T-helper 2 cell treated with Interferon-gamma antibody and Interleukin-4, amounts not matched to agents 100 ng/mL and 5 ng/mL, for 36 hours (primary cell): ENCODE measurements around the gene NOG. TPM values are rescaled to one million over a fixed set of nuclear protein-coding genes. Genes with fewer than 3 reads are reported as not detected.

ENCODE experiments used
- intact Hi-C: fragments of 100-400 bp; cut with micrococcal nuclease; formaldehyde crosslinking; loops from one replicate; pipeline ENCODE4 v1.15.1; 2023
- total RNA-seq: library from RNA; stranded (reverse); gene quantifications from 2 replicates; pipeline ENCODE4 v1.2.3, GENCODE V29; 2022

NOG gene
- not detected in 2 replicates for total RNA-seq

DNA sequence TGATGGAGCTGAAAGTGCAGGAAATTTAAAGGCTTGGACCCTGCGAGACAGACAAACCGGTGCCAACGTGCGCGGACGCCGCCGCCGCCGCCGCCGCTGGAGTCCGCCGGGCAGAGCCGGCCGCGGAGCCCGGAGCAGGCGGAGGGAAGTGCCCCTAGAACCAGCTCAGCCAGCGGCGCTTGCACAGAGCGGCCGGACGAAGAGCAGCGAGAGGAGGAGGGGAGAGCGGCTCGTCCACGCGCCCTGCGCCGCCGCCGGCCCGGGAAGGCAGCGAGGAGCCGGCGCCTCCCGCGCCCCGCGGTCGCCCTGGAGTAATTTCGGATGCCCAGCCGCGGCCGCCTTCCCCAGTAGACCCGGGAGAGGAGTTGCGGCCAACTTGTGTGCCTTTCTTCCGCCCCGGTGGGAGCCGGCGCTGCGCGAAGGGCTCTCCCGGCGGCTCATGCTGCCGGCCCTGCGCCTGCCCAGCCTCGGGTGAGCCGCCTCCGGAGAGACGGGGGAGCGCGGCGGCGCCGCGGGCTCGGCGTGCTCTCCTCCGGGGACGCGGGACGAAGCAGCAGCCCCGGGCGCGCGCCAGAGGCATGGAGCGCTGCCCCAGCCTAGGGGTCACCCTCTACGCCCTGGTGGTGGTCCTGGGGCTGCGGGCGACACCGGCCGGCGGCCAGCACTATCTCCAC, at the start of gene NOG:
NOG (plus strand) TSS at position 54 of the 674 bp plus-strand sequence; CDS start at position 579, 525 bp downstream.
- intact Hi-C loops: loop anchor here (2.0 kb wide), 2 partner anchors 61 to 85 kb away; no protein-coding TSS in a partner anchor

DNA sequence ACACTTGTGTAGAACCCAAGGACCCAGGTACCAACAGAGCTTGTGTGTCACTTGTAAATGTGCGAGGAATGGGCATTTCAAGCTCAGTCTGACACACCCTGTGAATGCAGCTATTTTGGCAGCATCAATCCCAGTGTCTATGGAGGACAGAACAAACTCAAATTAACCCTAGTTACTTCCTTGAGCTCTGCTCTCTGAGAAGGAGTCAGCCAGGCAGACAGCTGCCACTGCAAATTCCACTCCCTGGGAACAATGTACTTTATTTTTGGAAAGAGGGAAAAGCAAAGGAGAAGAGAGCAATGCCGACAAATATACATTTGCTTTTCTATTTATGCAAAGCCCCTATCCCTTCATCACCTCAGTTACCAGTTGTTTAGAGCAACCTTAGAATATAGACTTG, 48.4 kb upstream of the NOG start:
- intact Hi-C loops: no loop called here

DNA sequence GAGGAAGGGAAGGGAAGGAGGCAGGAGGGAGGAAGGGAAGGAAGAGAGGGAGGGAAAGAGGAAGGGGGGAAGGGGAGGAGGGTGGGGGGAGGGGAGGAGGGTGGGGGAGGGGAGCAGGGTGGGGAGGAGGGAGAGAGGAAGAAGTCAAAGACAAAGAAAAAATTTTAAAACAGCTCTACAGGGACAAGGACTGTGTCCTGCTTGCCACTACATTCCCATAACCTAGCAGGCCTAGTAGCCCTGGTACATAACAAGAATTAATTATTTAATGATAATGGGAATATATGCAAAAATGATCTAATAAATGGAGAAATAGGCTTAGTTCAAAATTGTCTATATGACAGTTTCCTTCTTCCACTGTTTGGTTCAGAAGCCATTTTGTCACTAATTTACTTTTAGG, 47.6 kb upstream of the NOG start:
- intact Hi-C loops: no loop called here

DNA sequence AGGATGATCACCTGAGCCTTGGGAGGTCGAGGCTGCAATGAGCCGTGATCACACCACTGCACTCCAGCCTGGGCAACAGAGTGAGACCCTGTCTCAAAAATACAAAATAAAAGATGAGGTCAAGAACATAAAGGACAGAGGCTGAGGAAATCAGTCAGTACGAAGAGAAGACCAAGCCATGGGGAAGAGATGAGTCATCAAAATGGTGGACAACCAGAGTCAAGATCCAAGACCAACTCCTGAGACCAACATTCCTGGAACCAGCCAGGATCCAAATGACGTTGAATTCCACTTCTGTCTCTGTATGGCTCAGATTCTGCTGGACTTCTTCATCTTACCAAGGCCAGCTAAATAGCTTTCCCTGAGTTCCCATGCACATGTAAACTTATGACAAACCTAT, 44.8 kb upstream of the NOG start:
- intact Hi-C loops: no loop called here

DNA sequence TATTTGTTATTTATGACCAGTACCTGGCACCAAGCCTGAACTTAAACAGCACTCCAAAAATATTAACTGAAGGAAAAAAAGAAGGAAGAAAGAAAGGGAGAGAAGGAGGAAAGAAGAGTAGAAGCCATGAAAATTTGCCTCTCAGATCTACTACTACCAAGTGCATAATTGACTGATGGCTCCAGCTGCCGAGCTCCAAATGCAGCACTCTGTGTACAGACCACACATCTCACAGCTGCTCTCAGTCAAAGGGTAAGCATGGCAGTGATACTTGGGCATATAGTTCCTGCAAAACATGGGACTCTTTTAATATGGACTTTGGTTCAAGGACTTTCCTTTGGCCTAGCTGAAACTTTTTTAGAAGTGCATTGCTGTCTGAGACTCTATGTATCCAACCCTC, 44.0 kb upstream of the NOG start:
- intact Hi-C loops: no loop called here

DNA sequence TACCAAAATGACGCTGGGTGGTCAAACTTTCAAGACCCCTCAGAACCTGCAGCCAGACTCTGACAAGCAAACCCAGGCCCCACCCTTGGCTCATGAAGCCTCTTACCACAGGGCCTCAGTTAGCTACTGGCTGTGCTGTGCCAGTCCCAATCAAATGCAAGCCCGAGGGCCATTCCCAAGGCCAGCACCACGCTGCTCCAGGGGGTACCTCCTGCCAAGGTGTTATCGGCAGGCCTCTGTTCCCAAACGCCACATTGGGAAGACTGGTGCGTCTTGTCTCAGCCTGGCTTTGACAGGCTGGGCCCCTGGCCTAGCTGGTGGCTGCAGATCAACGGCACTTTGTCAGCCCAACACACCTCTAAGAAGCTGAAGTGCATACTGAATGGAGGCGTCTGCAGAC, 35.8 kb upstream of the NOG start:
- intact Hi-C loops: no loop called here

DNA sequence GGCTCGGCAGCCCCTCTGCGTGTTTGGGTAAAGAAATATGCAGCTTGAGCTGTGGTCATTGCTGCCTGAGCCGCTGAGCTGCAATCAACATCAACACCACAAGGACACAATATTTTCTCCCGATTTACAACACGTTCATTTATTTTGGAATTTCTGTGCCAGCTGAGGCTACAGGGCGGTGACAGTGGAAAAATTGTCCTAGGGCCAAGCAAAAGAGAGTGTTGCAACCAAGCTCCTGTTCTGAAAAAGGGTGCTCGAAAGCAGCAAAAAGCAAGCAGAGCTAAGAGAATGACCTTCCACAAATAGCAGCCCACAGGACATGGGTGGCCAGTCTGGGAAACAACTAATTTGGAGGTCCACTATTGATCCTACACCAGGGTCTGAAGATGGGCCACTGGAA, 35.4 kb upstream of the NOG start:
- intact Hi-C loops: no loop called here

DNA sequence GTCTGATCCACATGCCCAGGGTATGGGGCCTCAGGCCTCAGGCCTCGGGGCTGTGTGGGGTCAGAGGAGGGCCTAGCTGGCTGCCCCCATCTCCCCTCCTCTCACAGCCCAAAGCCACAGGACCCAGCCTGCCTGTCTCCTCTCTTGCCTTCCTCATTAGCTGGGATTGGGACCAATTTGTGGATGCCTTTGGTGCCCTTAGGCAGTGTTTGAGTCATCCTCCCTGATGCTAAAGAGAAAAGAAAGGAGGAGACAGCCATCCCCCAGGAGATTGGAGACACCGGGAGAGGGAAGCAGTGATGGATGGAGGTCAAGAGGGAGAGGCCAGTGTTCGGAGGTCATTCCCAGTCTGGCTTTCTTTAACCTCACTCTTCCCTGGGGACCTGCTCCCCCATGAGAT, 23.3 kb upstream of the NOG start:
- intact Hi-C loops: no loop called here

DNA sequence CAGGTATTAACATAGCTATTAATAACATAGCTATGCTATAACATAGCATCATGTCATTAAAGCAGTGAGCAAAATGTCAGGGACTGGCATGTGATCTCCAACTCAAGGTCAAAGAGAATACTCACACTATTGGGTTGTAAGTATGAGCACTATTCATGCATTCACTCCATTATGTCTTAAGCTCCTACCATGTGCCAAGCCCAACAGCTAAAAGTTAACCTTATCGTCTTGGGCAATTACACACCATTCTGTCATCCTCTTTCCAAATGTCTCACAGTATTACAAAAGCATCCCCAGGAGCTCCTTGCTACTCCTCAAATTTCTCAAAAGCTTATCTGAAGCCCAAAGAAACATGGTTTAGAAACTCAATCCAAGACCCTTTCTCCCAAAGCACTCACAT, 22.0 kb upstream of the NOG start:
- intact Hi-C loops: no loop called here

DNA sequence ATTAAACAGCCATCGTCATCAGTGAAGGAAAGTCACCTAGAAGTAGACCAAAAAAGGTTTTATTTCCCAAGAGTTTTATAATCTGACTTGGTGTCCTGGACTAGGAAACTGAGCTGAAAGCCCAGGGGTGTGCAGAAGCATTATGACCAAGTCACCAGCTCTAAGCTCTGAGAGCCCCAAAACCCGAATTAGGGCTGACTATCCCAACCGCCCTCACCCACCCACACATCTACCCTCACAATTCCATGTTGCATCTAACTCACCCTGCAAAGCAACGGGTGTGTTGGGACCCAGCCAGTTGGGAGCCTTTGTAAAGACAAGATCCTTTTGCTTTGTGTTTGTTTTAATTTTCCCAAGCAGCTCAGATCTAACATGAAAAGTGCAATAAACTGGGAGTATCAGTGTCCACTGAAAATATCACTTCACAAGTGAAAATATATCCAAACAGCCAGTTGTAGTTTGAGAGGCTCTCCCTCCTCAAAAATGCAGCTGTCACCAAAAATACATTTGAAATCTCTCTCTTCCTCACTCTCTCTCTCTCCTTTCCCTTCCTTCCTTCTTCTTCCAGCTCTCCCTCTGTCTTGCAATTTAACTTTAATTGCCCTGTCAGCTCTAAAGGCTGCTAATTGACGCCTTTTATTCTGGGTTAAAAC, 16.2 kb upstream of the NOG start:
- intact Hi-C loops: no loop called here

DNA sequence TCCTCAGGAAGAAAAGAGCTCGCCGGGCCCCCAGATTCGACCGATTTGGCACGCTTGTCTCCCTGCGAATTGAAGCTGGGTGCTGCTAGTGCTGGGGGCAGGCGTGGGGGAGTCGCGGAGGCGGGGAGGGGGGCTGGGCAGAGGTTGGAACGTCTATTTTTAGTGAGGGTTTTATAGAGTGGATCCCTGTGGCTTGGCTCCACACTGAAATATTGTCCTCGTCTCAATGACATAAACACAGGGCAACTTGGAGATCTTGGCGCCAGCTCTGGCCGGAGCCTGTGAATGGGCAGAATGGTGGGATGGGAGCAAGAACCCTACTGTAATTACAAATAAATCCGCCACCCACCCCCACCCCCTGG, 15.7 kb upstream of the NOG start:
- intact Hi-C loops: no loop called here

DNA sequence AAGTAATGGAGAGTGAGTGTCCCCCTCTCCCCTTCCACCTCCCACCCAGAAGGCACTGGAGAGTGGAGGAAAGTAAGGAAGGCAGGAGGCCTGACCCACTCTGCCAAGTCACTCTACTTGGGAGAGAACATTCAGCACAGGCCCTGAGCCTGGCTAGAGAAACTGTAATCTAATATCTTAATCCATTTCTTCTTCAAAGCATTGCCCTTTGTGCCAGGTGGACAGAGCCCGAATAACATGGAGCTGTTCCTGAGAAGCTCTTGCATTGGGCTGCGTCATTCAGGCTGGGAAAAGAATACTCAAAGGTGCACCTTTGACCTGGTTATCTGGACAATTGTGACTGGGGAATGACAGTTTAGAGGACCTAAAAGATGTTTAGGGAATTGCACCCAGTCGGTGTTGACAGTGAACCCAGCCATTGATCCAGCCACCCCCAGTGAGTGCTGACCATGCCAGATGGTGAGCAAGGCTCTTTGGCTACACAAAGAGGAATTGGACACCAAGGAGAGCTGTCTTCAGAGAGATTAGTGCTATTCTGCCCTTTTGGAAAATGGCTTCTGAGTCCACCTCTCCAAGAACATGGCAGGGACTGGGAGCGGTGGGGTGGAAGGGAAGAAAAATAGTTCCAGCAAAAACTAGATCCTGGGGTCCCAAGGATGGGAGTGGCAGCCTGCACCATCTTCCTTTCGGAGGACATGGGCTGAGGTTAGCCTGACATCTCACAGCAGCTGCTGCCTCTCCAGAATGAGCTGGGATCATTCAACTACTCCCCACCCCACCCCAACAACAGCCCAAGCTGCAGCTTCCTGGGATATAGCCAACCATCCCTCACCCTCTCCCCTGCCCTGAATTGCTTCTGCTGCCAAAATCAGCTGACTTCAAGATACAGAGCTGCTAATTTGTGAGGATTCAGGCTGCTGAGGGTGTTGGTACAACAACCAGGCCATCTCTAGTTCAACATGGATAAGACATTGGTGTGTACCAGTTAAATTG, 11.6 kb upstream of the NOG start:
- intact Hi-C loops: no loop called here

DNA sequence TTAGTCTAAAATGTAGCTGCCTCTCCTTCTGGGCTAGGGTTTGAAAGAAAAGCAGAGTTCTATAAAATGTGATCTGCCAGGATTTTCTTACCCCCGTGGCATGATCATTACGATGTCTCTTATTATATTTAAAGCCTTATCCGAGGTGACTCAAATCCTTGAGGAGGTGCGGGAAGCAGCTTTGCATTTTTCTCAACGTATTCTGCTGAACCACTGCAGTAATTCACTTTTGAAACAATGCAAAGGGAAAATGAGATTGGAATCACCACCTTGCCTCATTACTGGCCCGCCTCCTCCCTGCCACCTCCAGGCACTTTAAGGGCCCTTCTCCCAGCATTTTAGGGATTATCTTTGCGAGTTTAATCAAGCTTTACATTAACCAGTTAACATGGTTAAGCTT, 9.7 kb upstream of the NOG start:
- intact Hi-C loops: no loop called here

DNA sequence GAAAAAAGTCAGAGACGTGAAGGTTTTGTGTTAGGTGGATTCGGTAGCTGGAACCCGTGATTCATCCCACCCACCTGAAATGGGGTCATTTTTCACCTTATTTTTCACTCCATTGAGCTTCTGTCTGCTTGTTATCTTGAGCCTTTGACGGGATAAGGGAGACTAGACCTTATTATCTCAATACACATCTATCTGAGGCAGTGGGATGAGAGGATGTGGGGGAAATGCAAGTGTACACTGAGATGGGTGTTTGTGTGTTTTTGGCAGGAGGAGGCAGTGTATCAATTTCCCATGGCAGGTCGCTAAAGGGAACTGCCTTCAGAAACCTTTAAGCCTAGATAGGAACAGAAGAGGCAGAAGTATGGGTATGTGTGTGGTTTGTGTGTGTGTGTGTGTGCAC, 6.2 kb upstream of the NOG start:
- intact Hi-C loops: no loop called here

DNA sequence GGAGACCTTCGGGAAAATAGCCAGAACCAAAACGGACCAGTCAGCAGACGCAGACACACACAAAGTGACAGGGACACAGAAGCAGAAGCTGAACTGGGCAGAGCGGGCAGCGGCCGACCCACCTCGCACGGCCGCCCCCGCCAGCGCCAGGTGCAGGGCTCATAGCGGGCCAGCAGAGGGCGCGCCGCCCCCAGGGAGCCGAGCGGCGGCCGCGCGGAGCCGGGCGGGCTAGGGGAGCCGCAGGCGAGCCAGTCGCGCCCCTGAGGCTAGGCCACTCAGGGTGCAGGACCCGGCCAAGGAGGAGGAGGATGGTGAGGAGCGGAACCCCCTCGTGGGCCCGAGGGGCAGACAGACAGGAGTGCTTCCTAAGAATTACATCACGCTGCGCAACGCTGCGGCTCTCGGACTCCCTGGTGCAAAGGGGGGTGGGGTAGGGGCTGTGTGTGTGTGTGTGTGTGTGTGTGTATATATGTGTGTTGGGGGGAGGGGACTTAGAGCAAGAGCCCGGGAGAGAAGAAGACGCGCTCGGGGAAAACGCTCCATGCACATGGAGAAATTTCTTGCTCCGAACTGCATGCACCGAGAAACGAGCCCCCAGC, 913 bp upstream of the NOG start:
- intact Hi-C loops: loop anchor here (1.0 to 2.0 kb wide), 4 partner anchors 62 to 188 kb away; no protein-coding TSS in a partner anchor

DNA sequence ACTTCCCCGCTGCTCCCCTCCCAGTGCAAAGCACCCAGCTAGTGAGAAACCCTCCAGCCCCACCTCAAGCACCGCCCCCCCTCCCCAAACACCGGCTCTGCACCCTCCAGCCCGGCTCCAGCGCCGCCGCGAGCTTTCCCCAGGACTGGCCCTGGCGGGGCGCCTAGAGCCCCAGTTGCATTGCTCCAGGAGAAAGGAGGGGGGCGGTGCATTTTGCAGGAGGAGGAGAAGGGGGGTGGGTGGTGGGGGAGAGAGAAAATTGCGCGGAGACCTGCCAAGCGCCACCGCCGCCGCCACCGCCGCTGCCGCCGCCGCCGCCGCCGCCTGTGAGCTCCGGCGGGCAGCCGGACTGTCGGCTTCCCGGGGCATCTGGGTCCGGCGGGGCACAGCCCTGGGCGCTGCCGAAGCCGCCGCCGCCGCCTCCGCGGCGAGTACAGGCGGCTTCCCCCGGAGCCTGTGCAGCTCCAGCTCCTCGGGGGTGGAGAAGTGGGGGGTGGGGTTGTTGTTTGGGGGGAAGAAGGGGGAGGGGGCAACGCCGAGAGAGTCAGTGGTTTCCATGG, 333 bp upstream of the NOG start:
- intact Hi-C loops: loop anchor here (2.0 kb wide), 2 partner anchors 62 to 86 kb away; no protein-coding TSS in a partner anchor

DNA sequence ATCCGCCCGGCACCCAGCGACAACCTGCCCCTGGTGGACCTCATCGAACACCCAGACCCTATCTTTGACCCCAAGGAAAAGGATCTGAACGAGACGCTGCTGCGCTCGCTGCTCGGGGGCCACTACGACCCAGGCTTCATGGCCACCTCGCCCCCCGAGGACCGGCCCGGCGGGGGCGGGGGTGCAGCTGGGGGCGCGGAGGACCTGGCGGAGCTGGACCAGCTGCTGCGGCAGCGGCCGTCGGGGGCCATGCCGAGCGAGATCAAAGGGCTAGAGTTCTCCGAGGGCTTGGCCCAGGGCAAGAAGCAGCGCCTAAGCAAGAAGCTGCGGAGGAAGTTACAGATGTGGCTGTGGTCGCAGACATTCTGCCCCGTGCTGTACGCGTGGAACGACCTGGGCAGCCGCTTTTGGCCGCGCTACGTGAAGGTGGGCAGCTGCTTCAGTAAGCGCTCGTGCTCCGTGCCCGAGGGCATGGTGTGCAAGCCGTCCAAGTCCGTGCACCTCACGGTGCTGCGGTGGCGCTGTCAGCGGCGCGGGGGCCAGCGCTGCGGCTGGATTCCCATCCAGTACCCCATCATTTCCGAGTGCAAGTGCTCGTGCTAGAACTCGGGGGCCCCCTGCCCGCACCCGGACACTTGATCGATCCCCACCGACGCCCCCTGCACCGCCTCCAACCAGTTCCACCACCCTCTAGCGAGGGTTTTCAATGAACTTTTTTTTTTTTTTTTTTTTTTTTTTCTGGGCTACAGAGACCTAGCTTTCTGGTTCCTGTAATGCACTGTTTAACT, 1.0 kb downstream of the NOG start:
- intact Hi-C loops: no loop called here

DNA sequence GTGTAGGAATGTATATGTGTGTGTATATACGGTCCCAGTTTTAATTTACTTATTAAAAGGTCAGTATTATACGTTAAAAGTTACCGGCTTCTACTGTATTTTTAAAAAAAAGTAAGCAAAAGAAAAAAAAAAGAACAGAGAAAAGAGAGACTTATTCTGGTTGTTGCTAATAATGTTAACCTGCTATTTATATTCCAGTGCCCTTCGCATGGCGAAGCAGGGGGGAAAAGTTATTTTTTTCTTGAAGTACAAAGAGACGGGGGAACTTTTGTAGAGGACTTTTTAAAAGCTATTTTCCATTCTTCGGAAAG, 1.6 kb downstream of the NOG start:
- intact Hi-C loops: no loop called here

DNA sequence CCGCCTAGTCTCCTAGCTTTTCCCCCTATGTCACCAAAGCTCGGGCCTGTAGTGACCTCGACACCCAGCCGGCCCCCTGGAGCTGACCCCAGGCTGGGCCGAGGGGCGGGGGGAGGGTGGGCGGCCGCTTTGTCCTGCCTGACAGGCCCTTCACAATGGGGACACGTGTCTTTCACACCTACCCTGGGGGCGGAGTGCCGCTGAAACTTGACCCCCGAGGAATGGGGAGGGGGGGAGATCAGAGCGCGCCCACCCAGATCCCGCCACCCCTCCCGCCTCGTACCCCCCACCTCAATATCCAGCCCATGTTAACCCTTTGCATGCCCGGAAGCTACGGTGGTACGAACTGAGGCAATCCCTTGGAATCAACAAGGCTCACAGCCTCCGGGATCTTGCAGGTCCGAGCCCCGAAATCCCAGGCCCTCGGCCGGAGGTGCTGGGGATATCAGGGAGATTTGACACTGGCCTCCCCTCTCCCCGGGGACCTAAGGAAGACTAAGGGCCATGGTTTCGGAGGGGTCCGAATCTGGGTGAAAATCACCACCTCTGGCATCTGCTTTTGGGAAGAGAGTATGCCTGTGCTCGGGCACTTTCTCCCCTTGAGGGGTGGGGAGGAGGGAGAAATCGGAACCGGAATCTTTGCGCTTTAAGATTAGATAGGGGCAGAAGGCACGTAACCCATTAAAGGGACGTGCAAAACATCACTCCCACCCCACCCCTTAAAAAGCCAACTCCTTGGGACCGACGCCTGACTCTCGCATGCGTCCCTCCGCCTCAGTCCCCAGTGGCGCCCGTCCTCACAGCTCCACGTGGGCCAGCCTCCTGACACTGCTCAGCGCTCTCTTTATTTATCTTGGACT, 2.6 kb downstream of the NOG start:
- intact Hi-C loops: no loop called here
